ENCODE data around the gene CDC45.

GRCh38 chr22:19525116-19525660 is 45.5 kb downstream of the CDC45 start:
- TF ChIP-seq POLR2A (IDR thresholded peaks at IDR 0.05; ENCODE audit: insufficient read depth in 1 of 2, low read depth in 2 of 2, low read length in 2 of 2) (no peak), ESRRA (CRISPR knock-in tag; IDR thresholded peaks at IDR 0.05; ENCODE audit: low read depth) (no peak), KDM1A (CRISPR knock-in tag; IDR thresholded peaks at IDR 0.05) (no peak), KAT8 (CRISPR knock-in tag; IDR thresholded peaks at IDR 0.05) (no peak), ZNF572 (CRISPR knock-in tag; IDR thresholded peaks at IDR 0.05) (no peak), ZNF331 (CRISPR knock-in tag; IDR thresholded peaks at IDR 0.05) (no peak), ZNF501 (CRISPR knock-in tag; IDR thresholded peaks at IDR 0.05) (no peak), SP5 (CRISPR knock-in tag; IDR thresholded peaks at IDR 0.05; ENCODE audit: borderline replicate concordance, low read depth) (no peak), TRIM24 (CRISPR knock-in tag; IDR thresholded peaks at IDR 0.05) (no peak), CTCF (CRISPR knock-in tag; IDR thresholded peaks at IDR 0.05) (no peak), PRDM10 (CRISPR knock-in tag; IDR thresholded peaks at IDR 0.05; ENCODE audit: low read depth) (no peak), ZNF768 (CRISPR knock-in tag; IDR thresholded peaks at IDR 0.05) (no peak)

All from HepG2 (cell line).